Measurements from ENCODE around the gene FAM171A2.

Gene FAM171A2

DNA sequence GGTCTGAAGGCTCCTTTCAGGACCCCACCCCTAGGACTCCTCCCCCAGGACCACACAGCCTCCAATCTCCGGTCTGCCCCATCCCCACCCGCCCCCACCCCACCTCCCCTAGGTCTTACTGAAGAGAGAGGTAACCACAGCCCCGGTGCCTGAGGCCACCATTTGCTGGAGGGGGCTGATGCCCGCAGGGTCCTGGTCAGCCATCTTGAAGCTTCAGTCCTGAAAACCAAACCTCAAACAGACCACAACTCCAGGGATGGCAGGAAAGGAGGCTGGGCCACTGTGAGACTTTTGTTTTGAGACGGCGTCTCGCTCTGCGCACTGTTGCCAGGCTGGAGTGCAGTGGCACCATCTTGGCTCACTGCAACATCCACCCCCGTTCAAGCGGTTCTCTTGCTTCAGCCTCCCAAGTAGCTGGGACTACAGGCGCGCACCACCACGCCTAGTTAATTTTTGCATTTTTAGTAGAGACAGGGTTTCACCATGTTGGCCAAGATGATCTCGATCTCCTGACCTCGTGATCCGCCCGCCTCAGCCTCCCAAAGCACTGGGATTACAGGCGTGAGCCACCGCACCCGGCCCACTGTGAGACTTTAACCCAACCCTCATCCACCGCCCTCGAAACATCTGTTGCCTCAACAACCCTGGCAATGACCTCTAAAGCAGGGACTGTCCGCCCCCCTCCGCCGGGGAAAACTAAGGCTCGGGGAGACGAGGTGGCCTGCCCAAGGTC, 40.1 kb downstream of the FAM171A2 start:
- no peak for DNase-seq (ENCODE audit: low read depth in 2 of 2)

DNA sequence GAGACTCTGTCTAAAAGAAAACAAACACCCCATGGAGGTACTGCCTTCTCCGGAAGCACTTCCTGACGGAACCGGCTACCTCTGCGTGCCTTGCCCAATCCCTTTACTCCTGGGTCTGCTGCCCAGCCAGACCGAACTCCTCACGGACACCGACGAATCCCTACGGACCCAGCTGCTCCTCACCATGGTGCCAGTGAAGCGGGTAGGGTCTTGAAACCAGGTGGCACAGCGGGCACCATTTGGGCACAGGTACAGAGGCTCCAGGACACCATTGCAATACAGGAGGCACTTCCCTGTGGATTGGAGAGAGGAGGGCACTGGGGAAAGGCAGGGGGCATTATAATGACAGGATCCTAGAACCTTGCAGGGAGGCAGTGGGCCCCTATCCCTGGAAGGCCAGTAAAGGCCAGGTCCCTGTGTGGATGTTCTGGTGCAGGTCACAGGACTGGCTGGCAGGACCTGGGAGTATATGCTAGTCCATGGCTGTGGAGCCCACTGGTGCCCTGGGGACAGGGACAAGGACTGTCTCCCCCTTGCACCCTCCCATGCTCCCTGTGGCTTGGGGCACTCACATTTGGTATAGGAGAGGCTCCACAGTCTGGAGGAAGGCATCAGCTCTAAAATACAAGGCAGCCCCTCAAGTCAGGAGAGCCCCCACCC, 41.3 kb downstream of the FAM171A2 start:
- no peak for DNase-seq (ENCODE audit: low read depth in 2 of 2)

DNA sequence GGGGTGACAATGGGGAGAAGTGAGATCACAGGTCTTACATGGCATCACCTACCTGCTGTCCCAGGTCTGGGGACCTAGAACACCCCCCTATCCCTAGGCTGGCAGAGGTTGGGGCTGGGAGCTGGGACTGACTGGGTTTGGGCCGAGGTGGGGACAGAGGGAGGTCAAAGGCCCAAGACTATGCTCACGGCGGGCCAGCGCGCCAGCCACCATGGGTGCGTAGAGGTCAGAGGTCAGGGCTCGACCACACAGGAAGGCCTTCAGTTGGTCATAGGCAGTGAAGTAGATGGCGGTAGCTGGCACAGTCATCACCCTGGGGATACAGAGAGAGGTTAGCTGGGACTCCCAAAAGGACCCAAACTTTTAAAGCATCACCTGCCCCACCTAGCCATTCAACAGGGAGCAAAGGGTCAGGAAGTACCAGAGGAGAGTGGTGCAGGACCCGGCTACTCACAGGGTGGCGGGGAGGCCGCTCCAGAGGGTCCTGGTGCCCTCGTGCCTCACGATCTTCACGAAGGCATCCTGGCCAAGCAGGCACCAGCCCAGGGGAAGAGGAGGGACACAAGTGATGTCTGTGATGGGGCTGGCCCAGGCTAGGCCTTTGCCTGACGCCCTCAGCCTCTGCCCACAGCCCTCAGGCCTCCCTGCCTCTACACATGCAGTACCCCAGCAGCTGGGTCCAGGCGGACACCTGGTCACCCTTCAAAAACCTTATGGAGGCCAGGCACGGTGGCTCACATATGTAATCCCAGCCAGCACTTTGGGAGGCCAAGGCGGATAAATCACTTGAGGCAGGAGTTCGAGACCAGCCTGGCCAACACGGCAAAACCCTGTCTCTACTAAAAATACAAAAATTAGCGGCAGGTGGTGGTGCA, 42.2 kb downstream of the FAM171A2 start:
- no peak for DNase-seq (ENCODE audit: low read depth in 2 of 2)

DNA sequence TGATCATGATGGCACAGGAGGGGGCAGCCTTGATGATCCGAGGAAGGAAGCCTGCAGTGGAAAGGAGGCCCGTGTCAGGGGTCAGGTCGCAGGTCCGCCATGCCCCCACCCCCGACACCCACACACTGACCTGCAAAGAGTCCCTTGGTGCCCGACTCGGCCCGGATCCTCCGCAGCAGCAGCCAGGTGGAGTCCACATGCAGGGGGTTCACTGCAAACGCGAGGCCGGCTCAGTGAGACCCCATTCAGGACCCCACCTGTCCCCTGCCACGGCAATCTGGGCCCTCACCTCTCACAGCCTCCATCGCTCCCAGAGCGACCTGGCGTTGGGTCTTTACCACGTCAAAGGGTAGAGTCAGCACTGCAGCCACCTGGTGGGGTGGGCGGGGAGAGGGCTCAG, 43.6 kb downstream of the FAM171A2 start:
- DNase-seq (ENCODE audit: low read depth in 2 of 2) = no peak

DNA sequence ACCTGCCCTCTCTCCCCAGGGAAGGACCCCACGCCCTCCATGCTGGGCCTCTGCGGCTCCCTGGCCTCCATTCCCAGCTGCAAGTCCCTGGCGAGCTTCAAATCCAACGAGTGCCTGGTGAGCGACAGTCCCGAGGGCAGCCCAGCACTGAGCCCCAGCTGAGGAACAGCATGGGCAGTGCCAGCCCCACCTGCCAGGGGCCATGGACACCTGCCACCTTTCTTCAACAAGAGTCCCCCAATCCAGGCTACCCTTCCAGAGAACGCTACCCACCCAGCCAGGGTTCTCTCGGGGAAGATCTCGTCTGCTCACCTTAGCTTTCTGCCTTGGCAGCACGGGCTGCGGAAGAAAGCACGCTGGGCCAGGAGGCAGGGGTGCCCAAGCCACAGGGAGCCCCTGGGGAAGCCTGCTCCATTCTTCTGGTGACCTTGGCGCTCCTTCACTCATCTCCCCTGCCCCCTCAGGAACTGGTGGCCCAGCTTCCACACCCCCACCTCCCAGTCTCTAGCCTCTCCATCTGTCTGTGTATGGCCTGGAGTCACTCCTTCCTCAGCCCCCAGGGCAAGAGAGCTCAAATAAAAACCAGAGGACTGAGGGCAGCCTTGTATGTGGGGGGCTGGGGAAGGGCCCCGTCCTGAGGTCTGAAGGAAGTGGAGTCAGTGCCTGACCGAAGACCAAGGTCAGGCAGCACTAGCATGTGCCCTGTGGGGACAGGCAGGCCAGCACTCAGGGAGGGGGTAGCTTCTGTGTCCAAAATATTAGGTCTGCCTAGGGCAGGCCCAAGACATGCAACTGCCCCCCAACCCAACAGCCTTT, 45.4 kb downstream of the FAM171A2 start:
- no peak for DNase-seq (ENCODE audit: low read depth in 2 of 2)

DNA sequence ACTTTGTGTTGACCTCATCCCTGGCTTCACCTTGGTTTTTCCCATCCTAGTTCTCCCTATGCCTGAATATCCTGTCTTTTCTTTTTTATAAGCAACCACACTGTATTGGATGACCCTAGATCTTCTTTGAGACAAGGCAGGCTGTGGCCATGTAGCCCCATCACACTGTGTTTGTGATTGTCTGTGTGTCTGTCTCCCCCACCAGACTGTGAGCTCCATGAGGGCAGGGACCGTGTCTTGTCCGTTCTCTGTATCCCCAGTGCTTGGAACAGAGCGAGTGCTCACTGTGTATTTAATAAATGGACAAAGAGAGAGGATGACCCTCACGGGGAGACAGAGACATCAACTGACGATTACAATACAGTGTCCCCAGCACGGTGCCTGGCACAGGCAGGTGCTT, 46.1 kb downstream of the FAM171A2 start:
- DNase-seq (ENCODE audit: low read depth in 2 of 2) = no peak

DNA sequence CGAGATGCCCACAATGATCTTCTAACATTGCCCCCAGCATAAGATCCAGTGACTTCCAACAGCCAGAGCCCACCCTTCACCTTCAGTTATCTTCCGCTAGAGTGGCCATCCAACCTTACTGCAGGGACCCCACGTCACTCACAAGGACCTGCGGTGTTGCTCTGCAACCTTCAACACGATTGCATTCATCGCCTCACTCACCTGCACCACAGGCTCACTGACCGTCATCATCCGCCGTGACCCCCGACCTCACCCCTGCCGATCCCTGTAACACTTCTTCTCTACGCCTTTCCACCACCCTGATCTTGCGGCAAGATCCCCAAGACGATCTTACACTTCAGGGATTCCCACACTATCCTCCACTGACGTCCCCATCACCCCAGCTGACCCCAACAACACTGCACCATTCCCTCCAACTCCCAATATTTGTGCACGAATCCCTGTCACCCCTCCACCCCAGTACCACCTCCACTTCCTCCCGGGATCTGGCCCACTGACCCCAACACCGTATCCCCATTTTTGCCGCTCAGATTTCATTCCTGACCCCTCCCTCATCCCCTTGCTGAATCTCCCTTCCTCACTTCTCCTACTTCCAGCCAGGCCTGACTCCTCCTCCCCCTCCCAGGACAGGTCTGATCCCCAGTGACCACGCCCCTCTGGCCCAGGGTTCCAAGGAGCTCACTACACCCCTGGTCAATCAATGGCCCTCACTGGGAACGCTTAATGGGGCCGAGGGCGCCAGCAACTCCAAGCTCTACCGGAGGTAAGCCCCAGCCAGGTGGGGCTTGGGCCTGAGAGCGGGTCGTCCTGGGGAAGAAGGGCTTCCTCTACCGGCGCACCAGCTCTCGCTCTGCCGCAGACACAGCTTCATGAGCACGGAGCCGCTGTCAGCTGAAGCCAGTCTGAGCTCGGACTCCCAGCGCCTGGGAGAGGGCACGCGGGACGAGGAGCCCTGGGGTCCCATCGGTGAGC, 47.6 kb downstream of the FAM171A2 start:
- DNase-seq (ENCODE audit: low read depth in 2 of 2) = no peak

DNA sequence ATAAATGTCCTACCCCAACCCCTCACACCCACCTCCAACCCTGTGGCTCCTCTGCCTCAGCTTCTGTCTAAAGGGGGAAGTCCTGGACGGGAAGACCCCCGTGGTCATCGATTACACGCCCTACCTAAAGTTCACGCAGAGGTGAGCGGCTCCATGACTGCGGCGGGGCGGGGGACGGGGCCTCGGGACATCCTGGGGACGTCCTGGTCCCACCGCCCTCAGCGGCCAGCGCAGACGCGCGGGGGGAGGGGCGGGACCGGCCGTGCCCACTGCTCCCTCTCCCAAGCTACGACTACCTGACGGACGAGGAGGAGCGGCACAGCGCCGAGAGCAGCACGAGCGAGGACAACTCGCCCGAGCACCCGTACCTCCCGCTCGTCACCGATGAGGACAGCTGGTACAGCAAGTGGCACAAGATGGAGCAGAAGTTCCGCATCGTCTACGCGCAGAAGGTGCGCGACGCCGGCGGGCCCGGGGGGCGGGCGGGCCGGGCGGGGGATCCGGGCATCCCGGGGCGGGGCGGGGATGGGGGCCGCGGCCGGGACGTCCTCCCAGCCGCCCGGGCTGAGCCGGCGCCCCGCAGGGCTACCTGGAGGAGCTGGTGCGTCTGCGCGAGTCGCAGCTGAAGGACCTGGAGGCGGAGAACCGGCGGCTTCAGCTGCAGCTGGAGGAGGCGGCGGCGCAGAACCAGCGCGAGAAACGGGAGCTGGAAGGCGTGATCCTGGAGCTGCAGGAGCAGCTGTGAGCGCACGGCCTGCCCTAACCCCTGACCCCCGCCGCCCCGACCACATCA, 48.6 kb downstream of the FAM171A2 start:
- DNase-seq (ENCODE audit: low read depth in 2 of 2) = peak in 1 of 2 donors; percentile 44

DNA sequence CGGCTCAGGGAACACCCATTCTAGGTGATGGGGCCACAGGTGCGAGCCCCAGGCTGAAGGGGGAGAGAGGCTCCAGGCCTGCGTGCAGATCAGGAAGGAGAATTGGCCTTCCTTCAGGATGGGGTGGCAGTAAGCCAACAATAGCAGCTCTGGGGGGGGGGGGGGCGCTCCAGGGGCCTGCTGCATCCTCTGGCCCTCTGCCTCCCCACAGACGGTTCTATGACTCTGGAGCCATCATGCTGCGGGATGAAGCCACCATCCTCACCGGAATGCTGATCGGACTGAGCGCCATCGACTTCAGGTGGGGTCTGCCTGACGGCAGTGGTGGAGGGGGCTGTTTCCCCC, 49.2 kb downstream of the FAM171A2 start:
- no peak for DNase-seq (ENCODE audit: low read depth in 2 of 2)

DNA sequence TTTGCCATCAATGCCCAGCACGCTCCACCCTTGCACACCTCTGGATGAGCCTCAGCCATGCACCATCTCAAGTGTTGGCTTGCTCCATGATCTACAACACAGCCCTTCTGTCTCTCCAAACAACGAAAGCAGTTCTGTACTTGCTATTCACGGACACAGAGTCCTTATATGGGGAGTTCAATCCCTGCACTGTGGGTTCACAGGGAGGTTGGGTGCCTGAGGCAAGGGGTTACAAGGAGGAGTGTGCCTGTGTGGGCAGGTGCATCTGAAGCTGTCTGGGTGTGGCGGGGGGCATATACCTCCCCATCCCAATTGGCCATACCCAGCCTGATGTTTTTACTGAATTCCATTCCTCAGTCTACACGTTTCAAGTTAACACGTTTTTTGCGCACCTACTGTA, 49.6 kb downstream of the FAM171A2 start:
- DNase-seq (ENCODE audit: low read depth in 2 of 2) = no peak

DNA sequence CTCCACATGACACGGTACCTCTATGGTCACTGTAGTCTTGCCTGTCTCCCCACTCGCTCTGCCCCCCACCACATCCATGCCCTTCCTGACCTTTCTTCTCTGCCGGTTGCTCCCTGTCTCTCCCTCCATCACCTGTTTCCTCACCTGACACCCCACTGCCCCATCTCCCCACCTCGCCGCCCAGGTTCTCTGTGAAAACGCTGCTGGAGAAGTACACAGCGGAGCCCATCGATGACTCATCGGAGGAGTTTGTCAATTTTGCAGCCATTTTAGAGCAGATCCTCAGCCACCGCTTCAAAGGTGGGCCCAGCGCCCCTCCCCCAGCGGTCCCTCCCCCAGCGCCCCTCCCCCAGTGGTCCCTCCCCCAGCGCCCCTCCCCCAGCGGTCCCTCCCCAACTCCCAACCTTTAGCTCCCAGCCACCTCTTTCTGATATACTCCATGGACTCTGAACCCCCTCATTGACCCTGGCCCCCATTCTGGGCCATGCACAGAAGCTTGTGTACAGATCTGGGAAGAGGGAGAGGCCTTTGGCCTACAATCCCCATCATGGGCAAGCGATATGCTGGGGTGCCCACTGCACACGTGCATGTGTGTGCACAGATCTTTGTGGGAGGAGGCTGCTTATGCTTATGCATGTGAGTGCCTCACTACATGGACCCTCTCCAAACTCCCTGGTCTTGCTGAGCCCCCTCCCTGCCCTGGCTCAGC, 51.1 kb downstream of the FAM171A2 start:
- no peak for DNase-seq (ENCODE audit: low read depth in 2 of 2)

DNA sequence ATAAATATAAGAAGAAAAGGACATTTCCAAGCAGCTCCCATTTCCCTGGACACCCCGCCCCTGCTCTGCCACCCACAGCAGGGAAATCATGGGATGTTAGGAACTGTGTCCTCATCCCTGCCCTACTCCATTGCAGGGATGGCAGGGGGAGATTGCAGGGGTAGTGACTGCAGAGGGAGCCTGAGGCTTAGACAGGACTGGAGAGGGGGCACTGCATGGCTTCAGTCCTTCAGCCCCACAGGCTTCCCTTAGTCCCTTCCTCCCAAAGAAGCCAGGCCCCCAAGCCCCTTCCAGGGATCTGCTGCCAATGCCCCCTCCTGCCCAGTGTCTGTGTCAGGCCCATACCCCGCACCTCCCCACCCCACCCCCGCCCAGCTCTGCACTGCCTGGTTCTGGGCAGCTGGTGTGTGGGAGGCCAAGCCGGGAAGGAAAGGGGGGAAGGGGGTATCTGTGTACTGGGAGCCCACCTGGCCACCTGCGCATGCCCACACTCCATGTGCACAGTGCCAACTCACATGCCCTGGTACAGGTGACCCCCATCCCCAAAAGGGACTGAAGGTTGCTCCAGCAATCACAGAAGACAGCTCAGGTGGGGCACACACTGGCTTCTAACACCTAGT, 52.0 kb downstream of the FAM171A2 start:
- no peak for DNase-seq (ENCODE audit: low read depth in 2 of 2)

DNA sequence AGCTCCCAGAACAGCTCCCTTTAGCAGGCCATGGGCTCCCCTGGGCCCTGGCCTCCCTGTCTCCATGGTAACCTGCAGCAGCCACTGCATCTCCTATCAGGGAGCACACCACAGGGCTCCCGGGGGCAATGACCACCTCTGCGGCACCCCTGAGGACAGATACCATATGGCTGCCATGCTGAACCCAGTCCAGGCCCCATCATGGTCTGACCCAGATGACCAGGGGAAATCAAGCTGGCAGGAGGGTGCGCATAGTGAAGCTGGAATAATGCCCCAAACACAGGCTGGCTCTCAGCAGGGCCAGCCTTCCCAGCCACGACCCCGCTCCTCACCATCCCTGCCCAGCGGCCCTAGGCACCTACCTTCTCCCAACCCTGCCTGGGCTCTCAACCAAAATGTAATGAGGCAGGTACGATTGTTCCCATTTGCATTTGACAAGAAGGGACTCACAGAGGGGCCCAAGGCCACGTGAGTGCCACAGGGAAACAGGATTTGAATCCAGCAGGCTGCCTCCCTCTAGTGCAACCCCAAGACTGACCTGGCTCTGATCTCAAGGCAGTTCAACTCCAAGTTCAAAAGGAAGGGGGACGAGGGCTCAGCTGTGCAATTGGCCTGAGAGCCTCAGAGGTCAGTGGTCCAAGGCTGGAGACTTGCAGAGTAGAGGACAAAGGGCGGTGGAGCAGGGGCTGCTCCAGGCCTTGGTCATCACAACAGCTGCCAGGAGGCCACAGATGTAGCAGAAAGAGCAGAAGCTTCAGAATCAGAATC, 52.9 kb downstream of the FAM171A2 start:
- DNase-seq (ENCODE audit: low read depth in 2 of 2) = no peak

DNA sequence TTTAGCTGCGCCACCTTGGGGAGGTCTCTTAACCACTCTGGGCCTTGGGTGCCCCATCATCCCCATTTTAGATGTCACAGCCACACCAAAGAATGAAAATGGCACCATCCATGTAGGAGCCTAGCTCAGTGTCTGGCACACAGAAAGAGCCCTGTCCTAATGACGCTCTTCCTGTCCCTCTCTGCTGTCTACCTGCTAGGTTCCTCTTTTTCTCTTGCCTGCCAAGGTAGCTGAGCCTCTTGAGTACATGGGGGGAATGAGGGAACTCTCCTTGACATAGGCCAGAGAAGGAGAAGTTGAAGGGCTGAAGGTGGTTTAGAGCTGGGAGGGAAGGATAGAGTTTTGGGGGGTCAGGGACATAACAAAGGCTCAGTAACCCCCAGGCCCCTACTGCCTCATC, 53.5 kb downstream of the FAM171A2 start:
- no peak for DNase-seq (ENCODE audit: low read depth in 2 of 2)

DNA sequence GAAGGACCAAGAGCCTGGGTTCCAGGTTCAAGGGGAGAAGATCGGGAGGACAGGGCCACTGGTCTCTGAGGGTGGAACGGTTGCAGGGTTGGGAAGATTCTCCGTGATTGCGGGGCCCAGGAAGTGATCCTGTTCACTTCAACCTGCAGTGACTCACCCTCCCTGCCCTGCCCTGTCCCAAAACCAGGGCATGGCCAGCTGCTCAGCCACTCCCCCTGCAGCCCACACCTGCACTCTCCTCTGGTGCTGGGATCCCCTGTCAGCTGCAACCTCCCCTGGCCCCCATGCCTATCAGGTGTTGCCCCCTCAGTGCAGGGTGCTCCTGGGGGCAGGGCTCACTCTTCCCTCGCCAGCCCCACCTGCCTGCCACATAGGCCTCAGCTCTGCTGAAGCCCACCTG, 54.2 kb downstream of the FAM171A2 start:
- DNase-seq (ENCODE audit: low read depth in 2 of 2) = no peak

DNA sequence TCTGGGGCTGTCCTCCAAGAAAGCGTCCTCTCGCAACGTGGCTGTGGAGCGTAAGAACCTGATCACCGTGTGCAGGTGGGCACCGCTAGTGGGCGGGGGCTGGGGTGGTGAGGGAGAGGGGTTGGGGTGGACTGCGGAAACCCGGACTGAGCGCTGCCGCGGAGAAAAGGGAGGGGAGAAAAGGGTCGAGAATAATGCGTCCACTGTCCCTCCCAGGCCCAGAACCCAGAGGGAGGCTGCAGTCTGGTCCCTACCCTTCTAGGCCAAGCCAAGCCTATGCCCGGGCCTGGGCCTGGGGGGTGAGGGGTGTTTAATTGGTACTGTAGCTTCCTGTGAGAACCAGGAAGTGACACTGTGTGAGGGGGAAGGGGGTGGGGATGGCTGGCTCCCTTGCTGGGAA, 54.8 kb downstream of the FAM171A2 start:
- no peak for DNase-seq (ENCODE audit: low read depth in 2 of 2)

DNA sequence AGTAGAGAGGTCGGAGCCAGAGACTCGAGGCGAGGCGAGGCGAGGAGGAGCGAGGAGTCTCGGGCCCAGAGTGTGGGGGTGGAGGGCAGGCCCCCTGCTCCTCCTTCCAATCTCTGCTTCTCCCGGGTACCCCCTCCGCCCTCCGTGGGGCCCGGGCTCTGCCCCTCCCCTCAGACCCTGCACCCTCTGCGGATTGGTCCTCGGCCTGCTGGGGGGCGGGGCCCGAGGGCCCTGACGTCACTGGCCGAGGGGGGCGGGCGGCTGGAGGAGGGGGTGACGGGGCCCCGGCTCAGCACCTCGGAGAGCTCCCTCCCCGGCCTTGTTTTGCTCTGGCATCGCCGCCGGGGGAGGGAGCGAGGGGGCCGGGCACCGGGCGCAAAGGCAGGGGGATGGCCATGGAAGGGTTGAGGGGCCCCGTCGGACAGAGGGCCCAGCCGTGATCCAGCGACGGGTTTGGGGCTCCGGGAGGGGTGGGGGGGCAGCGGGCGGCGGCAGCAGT, 55.3 kb downstream of the FAM171A2 start, which contains the start of gene RUNDC3A:
TSS of gene RUNDC3A (plus strand) at position 282 of the 499 bp plus-strand sequence. CDS start 232 bp downstream, outside the sequence.
- DNase-seq (ENCODE audit: low read depth in 2 of 2) = peak; percentile 74 to 84

Data from stimulated activated CD4-positive, alpha-beta T cell treated with anti-CD3 and anti-CD28 coated beads, Interleukin-1b, Interleukin-23, amount 100 ng/mL, for 4 hours (primary cell).